KBM-7 (cell line): ENCODE measurements around the gene KRT13.

ENCODE experiments used
- DNase-seq: peaks from one replicate; pipeline ENCODE4 v3.0.0-alpha.2; 2015
- in situ Hi-C: fragments of 300-500 bp; cut with MboI; formaldehyde crosslinking; loops from 2 replicates; pipeline ENCODE4 v1.14.3; 2020; ENCODE audit warnings: low sequenced_read_pairs, low pct_unique_long_range_greater_than_20kb, mixed read lengths

Gene KRT13

DNA sequence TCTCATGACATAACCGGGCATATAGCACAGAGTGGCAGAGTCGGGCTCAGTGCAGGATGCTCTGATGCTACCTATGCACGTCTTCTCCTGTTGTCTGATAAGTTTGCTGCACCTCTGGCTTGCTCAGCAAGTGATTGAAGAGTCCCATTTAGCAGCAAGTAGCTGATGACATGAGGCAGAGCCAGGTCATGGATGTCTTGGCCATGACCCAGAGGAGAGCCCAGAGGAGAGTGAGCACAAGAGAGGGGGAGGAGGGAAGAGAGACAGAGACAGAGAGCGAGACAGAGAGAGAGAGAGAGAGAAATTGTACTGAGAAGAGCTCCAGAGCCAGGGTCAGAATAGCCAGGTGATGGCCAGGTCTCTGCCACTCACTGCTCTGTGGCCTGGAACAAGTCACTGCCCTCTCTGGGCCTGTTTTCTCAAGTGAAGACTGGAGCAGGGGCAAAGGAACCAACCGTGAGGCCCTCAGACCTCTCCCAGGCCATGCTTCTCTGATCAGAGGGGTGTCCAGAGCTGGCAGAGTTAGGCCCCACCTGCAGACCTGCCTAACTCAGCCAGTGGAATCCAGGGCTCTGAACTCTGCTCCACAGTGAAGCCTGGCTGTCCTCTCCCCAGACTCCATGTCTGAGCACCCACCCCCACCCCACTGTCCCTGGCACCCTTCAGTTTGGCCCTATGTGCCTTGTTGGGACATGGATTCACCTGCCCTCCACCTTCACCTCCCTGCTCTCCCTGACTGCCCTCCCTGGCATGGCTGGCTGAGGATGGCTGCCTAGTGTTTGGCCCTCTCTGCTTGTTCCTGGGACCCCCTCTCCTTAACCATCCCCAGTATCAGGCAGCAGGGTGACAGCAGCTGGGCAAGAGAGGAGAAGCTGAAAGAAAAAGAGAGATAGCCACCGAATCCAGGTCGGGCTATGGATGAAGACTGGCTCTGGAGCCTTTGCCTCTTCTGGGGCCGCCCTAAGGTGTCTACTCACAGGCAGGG is 20.2 kb downstream of the KRT13 start:
- DNase-seq, result no peak
- in situ Hi-C loops, result no loop called here

DNA sequence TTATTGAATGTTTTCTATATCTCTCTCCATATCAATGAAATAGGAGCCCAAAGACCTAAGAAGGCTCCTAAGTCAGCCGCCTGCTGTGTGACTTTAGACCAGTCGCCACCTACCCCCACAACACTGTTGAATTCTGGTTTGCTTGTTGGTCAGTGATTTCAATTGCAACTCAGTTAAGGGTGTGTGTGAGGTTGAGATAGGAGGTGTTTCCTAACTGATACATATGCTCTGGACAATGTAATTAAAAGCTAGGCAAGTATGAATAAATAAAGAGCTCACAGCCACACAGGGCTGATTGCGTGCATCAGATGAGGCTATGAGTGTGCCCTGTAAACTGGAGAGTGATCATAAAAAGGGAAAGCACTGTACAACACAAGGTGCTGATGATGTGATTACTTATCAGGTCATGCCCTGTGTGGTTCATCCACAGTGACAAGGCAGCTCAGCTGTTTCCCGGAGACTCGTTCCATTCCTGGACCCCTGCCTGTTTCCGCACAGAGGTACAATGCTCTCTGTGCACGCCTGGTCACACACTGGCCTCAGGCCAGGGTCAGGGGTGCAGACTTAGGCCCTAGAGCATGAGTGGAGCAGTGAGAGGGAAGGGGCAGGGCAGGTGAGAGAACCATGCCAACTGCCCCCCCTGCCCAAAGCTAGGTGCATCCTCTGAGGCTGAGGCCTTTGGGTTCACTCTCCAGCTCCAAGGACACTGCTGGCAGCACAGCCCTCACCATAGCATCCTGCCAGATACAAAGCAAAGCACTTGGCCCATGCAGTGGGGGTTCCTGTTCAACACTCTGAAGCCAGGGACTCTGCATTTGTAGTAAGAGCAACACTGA is 21.2 kb downstream of the KRT13 start:
- no peak for DNase-seq
- in situ Hi-C loops, result no loop called here

DNA sequence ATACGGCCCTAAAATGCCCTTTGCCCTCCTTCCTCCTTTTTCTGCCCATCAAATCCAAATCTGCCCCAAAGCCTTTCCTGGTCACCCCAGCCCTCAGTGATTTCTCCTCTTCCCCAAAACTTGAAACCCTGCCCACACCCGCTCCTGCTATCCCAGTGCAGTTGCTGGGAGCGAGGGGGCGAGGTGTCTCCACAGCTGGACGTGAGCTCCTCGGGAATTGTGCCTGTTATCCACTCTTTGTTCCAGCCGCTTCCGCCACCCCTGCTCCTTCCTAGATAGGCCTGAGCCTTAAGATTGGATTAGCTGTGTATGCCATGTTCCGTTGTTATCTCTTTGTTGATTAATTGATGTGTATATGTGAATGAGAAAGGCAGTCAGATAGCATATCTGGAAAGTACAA is 21.9 kb downstream of the KRT13 start:
- DNase-seq, result no peak
- in situ Hi-C loops, result no loop called here

DNA sequence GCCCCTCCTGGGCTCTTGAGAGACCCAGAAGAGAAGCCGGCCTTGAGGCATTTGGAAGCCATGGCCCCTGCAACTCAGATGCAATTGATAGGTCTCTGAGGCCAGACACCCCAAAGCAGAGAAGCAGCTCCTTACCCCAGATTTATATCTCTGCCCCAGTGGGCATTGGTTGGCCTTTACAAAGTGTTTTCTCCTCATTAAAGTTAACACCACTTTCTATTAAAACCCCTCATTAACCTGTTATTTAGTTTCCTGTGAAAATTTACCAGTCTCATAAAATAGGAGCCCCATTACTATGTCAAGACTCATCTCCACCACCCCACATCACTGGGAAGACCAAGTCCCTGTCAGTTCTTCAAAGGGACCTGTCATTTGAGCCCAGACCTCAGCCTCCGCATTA is 24.4 kb downstream of the KRT13 start, which contains the start of gene KRT35:
KRT35 (minus strand) TSS at position 116 of the 400 bp plus-strand sequence; CDS start at position 62, 54 bp downstream.
- in situ Hi-C loops, result no loop called here
- DNase-seq, result no peak

DNA sequence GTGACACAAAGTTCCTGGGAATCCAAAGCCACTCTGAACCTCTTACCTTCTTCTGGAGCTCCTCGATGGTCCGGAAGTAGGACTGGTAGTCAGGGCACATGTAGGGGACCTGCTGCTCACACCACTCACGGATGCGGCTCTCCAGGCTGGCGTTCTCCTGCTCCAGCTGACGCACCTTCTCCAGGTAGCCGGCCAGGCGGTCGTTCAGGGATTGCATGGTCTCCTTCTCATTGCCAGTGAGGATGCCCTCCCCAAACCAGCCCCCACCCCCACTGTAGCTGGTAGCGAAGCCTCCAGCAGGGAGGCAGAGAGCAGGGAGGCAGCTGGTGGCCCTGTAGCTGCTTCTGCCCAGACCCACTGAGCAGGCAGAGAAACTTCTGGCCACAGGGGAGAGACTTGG is 24.8 kb downstream of the KRT13 start:
- in situ Hi-C loops, result no loop called here
- DNase-seq, result no peak

DNA sequence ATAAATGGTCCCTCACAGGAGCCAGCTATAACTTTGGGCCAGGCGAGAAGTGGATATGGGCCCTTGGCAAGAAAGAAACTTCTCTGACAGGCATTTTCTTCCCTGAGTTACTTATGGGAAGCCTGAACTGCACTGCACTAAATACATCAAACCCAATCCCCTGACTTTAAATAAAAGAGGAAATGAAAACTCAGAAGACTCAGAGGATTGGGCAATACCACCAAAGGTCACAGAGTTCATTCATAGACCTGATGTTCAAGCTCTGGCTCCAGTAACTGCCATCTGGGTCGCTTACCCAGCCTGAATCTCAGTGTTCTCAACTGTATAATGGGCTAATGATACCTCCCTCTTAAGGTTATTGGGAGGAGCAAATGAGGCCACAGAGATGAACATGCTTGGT is 25.3 kb downstream of the KRT13 start:
- no peak for DNase-seq
- in situ Hi-C loops, result no loop called here

DNA sequence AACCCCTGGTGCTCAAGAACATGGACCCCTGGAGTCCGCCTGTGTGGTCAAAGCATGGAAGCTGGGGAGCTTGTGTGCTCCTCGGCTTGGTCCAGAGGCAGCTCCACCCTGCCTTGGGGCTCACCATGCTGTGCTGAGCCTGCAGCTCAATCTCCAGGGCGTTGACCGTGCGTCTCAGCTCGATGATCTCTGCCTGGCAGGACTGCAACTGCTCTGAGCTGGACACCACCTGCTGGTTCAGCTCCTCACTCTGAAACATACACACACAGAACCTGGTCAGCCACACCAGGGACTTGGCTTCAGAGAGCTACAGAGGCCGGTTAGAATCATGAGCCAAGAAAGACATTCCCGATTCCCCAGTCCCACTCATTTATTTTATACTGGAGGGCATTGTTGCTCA is 27.2 kb downstream of the KRT13 start:
- in situ Hi-C loops, result no loop called here
- no peak for DNase-seq

DNA sequence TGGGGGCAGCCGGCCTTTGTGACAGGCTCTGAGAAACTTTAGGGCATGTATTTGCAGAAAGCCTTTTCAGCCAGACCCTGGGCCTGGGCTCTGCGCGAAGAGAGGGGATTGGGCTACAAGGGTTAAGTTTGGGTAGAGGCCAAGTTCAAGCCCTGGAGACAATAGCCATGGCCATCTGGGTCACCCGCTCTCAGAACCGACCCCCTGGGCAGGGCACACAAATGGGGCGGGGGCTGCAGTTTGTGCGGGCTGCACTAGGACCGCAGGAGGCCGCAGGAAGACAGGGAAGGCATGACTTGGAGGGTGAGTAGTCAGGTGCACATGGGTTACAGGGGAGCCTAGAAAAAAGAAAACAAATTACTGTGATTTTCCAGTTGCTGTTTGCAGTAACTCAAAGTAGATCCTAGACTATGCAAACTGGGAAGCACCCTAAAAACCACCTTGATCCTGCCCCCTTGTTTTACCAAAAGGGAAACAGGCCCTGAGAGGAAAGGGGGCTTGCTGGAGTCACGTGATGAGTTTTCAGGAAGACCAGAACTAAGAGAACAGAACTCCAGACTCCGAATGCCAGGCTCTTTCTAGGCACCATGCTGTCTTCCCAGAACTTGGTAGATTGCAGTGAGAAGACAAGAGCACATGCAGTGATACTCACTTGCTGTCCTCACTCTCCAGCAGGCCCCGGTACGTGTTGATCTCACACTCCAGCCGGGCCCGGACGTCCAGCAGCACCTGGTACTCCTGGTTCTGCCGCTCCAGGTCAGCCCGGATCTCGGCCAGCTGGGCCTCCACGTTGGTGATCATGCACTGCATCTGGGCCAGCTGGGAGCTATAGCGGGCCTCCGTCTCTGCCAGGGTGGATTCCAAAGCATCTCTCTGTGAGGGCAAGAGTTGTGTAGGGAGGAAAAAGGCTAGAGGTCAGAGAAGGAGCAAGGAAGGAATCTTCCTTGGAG is 28.3 kb downstream of the KRT13 start:
- no peak for DNase-seq
- in situ Hi-C loops, result no loop called here

DNA sequence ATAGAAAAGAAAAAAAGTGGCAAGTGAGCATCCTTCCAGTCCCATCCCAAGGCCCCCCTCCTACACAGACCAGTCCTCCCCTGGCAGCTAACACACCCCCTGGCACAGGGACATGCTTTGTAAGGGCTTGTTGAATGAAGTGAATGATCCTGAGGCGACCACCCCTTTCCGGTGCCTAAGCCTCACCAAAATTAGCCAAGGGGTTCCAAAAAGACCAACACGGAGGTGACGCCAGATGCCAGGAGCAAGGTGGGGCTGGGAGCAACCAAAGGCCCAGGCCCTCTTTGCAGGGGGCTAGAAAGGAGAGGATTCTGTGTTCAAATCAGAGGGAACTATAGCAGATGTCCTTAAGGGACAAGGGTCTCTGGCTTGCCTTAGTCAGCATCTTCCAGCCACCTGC is 30.0 kb downstream of the KRT13 start:
- DNase-seq, result no peak
- in situ Hi-C loops, result no loop called here

DNA sequence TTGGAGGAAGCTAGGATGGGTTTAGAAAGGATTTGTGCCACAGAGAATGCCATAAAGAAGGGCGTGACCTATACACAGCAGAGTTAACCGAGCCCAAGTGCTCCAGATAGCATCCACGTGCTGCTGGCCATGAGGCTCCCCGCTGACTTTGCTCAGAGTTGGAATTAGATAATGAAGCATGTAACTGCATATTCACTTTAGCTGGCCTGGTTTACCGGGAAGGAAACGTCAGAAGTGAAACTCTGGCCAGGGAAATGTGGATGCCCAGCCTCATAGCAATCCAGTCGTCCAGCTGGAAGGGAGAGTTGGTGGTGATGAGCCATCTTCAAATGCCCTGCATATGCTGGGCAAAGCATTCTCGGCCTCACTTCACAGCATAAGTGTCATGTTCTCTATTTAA is 30.5 kb downstream of the KRT13 start:
- in situ Hi-C loops, result no loop called here
- no peak for DNase-seq

DNA sequence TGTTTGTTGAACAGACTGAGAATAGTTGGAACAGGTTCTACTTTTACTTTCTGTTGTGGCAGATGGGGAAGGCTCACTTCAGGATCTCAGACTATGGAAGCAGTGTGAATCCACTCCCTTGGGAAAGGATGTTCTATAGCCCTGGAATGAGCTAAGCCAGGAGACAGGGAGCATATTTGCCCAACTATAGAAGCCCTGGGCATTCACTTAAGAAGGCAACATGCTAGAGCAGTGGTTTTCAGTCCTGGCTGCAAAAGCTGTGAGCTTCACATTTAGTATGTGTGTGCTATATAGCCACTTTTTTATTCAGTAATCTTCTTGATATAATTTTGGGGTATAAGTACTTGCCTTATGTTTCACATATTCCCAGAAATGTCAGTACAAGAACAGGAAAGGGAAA is 37.1 kb downstream of the KRT13 start:
- in situ Hi-C loops, result no loop called here
- DNase-seq, result no peak

DNA sequence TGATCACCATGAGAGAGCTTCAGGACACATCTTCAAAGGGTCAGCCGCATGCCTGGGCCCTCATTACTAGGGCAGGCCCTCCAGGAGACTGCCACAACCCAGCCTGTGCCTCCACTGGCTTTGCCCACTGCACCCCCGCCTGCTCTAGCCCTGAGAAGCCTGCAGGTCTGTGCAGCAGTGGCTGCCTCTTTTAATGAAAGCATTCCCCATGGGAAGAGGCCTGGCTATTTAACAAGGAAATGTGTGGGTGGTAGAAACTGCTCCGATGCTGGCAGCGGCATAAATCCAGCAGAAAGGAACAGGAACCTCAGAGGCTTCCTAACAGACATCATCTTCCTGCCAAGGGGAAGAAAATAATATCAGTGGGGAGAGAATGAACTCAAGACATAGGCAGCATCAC is 37.9 kb downstream of the KRT13 start:
- in situ Hi-C loops, result no loop called here
- DNase-seq, result no peak

DNA sequence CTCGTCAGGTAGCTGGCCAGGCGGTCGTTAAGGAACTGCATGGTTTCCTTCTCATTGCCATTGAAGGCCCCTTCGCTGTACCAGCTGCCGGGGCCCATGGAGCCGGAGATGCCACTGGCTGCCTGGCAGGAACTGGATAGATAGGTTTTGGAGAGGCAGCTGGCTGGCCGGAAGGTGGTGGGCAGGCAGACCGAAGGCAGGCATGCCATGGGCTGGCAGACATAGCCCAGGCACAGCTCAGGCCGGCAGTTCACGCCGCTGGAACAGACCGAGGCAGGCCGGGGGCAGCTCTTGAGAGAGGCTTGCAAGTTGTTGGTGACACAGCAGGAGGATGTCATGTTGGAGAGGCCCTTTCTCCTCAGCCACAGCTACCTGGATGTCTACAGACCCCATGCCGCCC is 38.4 kb downstream of the KRT13 start, which contains the start of gene KRT32:
KRT32 (minus strand) TSS at position 399 of the 400 bp plus-strand sequence; CDS start at position 338, 61 bp downstream.
- in situ Hi-C loops, result no loop called here
- DNase-seq, result no peak

DNA sequence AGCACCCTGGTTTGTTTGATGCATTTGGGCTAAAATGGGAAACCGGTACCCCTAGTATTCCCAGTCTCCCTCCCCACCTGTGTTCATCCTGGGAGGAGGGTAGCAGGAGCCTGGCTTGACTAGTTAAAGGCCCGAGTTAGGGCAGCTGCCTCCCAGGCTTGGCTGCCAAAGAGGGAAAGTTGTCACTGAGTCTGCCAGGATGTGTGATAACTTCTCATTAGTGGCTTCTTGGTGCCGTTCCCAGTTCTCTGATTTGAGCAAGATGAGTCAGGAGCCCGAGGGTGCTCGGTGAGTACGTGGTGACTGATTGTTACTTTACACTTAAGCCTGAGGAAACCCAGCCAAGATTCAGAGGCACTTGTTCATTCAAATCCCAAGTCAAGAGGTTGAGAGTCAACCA is 40.7 kb downstream of the KRT13 start:
- in situ Hi-C loops, result no loop called here
- no peak for DNase-seq

DNA sequence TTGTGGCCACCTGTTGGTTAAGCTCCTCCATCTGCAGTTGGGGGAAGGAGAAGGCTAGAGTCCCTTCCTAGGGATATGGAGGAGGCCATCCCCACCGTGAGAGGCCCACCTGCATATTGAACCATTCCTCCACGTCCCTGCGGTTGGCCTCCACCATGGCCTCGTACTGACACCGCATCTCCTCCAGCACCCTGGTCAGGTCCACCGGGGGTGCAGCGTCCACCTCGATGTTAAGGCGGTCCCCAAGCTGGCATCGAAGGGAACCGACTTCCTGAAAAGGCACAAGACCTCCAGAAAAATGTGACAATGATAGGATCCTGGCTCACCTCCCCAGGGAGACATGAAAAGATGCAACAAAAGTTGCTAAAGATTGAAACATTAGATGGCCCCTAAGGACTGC is 41.2 kb downstream of the KRT13 start:
- DNase-seq, result no peak
- in situ Hi-C loops, result no loop called here

DNA sequence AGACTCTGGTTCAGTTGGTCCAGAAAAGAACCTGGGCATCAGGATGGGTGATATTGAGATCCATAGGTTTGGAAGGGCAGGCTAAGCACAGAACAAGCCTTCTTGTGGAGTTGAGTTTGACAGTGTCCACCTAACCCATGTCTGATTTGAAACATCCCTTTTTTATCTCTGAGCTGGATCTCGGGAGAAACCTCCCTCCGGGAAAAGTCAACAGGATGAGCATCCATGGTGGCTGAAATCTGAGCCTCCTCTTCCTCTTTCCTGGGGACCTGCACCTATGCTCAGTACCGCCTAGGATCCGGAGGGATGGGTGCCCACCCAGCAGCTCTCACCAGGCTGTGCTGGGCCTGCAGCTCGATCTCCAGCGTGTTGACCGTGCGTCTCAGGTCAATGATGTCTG is 41.7 kb downstream of the KRT13 start:
- DNase-seq, result no peak

DNA sequence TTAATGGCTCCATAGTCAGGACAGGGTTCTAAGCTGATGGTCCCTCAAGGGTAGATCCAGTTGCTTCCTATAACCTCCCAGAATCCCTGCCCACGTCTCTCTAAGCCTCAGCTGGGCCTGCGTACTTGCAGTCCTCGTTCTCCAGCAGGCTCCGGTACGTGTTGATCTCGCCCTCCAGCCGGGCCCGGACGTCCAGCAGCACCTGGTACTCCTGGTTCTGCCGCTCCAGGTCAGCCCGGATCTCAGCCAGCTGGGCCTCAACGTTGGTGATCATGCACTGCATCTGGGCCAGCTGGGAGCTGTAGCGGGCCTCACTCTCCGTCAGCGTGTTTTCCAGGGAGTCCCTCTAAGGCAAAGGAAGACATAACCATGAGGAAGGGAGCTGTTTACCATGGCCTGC is 42.7 kb downstream of the KRT13 start:
- DNase-seq, result no peak
- in situ Hi-C loops, result no loop called here

More for the DNA sequence above, 41.7 kb downstream of the KRT13 start:
- in situ Hi-C loops, result no loop called here

DNA sequence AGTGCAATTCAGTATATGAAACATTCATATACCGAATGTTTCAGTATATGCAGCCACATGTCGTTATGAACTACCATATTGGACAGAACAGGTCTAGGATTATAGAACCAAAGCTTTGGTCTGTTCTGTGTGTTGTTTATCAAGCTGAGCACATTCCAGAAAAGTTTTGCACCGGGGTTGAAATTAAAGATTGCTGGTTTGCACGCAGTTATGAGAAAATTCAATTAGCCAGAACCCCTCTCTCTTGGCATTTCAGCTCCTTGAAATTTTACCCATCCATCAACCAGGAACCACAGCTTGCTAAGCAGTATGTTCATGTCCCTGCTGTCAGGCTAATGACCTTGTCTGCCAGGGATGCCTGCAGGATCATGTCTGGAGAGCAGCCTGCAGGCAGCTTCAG is 47.7 kb downstream of the KRT13 start:
- no peak for DNase-seq
- in situ Hi-C loops, result no loop called here

DNA sequence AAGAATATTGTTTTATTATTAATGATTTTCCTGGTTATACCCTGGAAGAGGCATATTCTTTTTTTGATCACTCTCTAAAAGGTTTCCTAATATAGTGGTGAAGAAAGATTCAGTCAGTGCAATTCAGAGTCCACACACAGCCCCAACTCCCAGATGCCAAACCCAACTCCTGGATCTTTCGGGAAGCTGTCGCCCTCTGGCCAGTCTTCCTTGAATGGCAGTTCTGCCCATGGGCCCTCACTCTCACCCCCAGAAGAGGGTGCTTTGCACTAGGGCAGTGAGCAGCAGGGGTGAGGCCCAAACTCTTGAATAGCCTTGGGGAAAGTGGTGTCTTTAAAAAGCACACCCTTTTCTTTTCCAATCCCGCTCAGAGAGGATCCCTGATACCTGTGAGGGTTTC is 49.2 kb downstream of the KRT13 start:
- in situ Hi-C loops, result no loop called here
- DNase-seq, result no peak
